Activated B cell treated with CpG ODN at 0.5 μM for 24 hours (primary cell): Measurements from ENCODE around the gene ZNF618. TPM values are rescaled to one million over a fixed set of nuclear protein-coding genes. Genes with fewer than 3 reads are reported as not detected.

Experiments used
- ATAC-seq: fragments of 200-7000 bp; cut with Tn5 transposase; one replicate; pipeline ENCODE4 v1.10.0; 2021; ENCODE audit warnings: low read depth, mild to moderate bottlenecking, moderate library complexity
- CTCF ChIA-PET: fragments of 350-600 bp; sonication (Branson Sonifier 250); formaldehyde crosslinking; loops from one replicate; lab custom pipeline; 2021; ENCODE audit warnings: antibody characterized with exemption; lab: Charles Lee
- POLR2A ChIA-PET: fragments of 350-600 bp; sonication (Branson Sonifier 250); formaldehyde crosslinking; loops from one replicate; lab custom pipeline; 2021; ENCODE audit warnings: antibody characterized with exemption; lab: Charles Lee
- DNase-seq: peaks from one replicate; pipeline ENCODE4 v3.0.0; 2022
- H3K27ac Mint-ChIP-seq: one replicate; pipeline ENCODE4 v1.8.0; 2020; ENCODE audit warnings: mixed read lengths
- H3K27me3 Mint-ChIP-seq: one replicate; pipeline ENCODE4 v1.8.0; 2021; ENCODE audit warnings: mixed read lengths
- H3K36me3 Mint-ChIP-seq: one replicate; pipeline ENCODE4 v1.8.0; 2021; ENCODE audit warnings: low read depth, mixed read lengths
- H3K4me1 Mint-ChIP-seq: one replicate; pipeline ENCODE4 v1.8.0; 2021; ENCODE audit warnings: mixed read lengths
- H3K4me3 Mint-ChIP-seq: one replicate; pipeline ENCODE4 v1.8.0; 2020; ENCODE audit warnings: mild to moderate bottlenecking, mixed read lengths
- H3K9me3 Mint-ChIP-seq: one replicate; pipeline ENCODE4 v1.8.0; 2020; ENCODE audit warnings: mixed read lengths
- CTCF ChIP-seq: fragments of 200-600 bp; IDR thresholded peaks from one replicate; pipeline ENCODE4 v1.8.0; 2022; ENCODE audit warnings: antibody characterized with exemption, mild to moderate bottlenecking
- intact Hi-C: fragments of 100-400 bp; cut with micrococcal nuclease; formaldehyde crosslinking; loops from one replicate; pipeline ENCODE4 v1.15.1; 2024
- total RNA-seq: library from RNA; stranded (reverse); gene quantifications from 2 replicates; pipeline ENCODE4 v1.2.3, GENCODE V29; 2022

ZNF618 gene
- total RNA-seq, 1 donor from 2014 or later: 0.67 TPM

GRCh38 chr9:113984639-113985380, 108.7 kb downstream of the ZNF618 start:
- no peak overlapping the region for H3K4me3 Mint-ChIP-seq
- ChIA-PET POLR2A (no interaction called here), CTCF (no interaction called here)
- H3K27ac Mint-ChIP-seq: no peak overlapping the region
- intact Hi-C loops: no loop called here
- no peak for DNase-seq
- no peak for TF ChIP-seq CTCF
- H3K9me3 Mint-ChIP-seq: no peaks in the 10 kb centered on the region
- H3K36me3 Mint-ChIP-seq: peaks cover 3% of the 10 kb centered on the region
- no peak for ATAC-seq
- no peaks in the 10 kb centered on the region for H3K4me1 Mint-ChIP-seq
- H3K27me3 Mint-ChIP-seq: no peaks in the 10 kb centered on the region

- ChIA-PET CTCF (no interaction called here), POLR2A (no interaction called here)
- intact Hi-C loops: no loop called here
These were observed 110.0 kb downstream of the ZNF618 start for GRCh38 chr9:113985968-113986585.

DNA sequence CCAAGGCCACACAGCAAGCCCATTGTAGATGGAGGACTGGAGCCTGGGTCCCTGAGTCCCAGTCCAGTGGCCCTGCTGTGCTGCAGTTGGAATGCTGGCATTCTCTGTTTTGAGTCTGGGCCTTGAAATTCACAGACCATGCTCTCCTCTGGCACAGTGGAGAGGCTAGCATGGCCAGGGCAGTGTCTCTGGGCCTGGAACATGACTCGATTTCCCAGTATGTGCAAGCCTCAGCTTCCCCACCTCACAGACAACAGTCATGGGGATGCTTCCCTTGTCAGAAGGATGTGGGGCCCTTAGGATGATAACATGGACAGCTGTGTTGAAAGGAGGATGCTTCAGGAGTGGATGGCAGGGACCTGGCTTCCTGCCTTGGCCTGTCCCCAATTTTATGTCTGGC, 110.8 kb downstream of the ZNF618 start:
- TF ChIP-seq CTCF: no peak
- Mint-ChIP-seq H3K27me3 (no peaks in the 10 kb centered on the region), H3K4me1 (peaks cover 3% of the 10 kb centered on the region), H3K9me3 (no peaks in the 10 kb centered on the region), H3K27ac (no peak overlapping the region), H3K4me3 (no peak overlapping the region), H3K36me3 (peaks cover 3% of the 10 kb centered on the region)
- intact Hi-C loops: no loop called here
- no peak for ATAC-seq
- ChIA-PET POLR2A (no interaction called here), CTCF (no interaction called here)
- DNase-seq: no peak

More at GRCh38 chr9:113985968-113986585, 110.0 kb downstream of the ZNF618 start:
- Mint-ChIP-seq H3K36me3 (peaks cover 3% of the 10 kb centered on the region), H3K4me3 (no peak overlapping the region), H3K27me3 (no peaks in the 10 kb centered on the region), H3K9me3 (no peaks in the 10 kb centered on the region), H3K27ac (no peak overlapping the region), H3K4me1 (no peaks in the 10 kb centered on the region)
- TF ChIP-seq CTCF: no peak
- no peak for ATAC-seq
- DNase-seq: no peak

GRCh38 chr9:113987526-113987925, 111.4 kb downstream of the ZNF618 start:
- POLR2A ChIA-PET: no interaction called here
- DNase-seq (no peak), ATAC-seq (no peak)
- H3K4me3 Mint-ChIP-seq: no peak overlapping the region
- CTCF ChIA-PET: no interaction called here
- H3K27me3 Mint-ChIP-seq: no peaks in the 10 kb centered on the region
- TF ChIP-seq CTCF: no peak
- H3K36me3 Mint-ChIP-seq: peaks cover 3% of the 10 kb centered on the region
- H3K9me3 Mint-ChIP-seq: no peaks in the 10 kb centered on the region
- no peak overlapping the region for H3K27ac Mint-ChIP-seq
- intact Hi-C loops: no loop called here
- peaks cover 9% of the 10 kb centered on the region for H3K4me1 Mint-ChIP-seq

GRCh38 chr9:113988385-113989016, 112.4 kb downstream of the ZNF618 start:
- H3K9me3 Mint-ChIP-seq: no peaks in the 10 kb centered on the region
- no peaks in the 10 kb centered on the region for H3K27me3 Mint-ChIP-seq
- DNase-seq (no peak), ATAC-seq (no peak)
- peaks cover 19% of the 10 kb centered on the region for H3K4me1 Mint-ChIP-seq
- intact Hi-C loops: no loop called here
- TF ChIP-seq CTCF: no peak
- ChIA-PET CTCF (no interaction called here), POLR2A (no interaction called here)
- no peak overlapping the region for H3K4me3 Mint-ChIP-seq
- H3K36me3 Mint-ChIP-seq: peaks cover 3% of the 10 kb centered on the region
- no peak overlapping the region for H3K27ac Mint-ChIP-seq
